Measurements from ENCODE around the gene SH3D19. TPM values are rescaled to one million over a fixed set of nuclear protein-coding genes. Genes with fewer than 3 reads are reported as not detected.

The SH3D19 gene
- total RNA-seq, 1 experiment from 2014 or later = not detected

GRCh38 chr4:151215295-151215694 is 110.1 kb downstream of the SH3D19 start:
- Histone ChIP-seq H3K36me3 (ENCODE audit: insufficient read depth, low read length) (no peaks in the 10 kb centered on the region), H3K9ac (ENCODE audit: low read length) (no peak overlapping the region), H3K27ac (ENCODE audit: low read length) (no peak overlapping the region), H3K27me3 (ENCODE audit: low read length) (no peaks in the 10 kb centered on the region), H3K9me3 (ENCODE audit: low read length) (no peaks in the 10 kb centered on the region), H2AFZ (ENCODE audit: low read length) (no peak overlapping the region), H3K79me2 (ENCODE audit: low read length) (no peaks in the 10 kb centered on the region), H3K4me1 (ENCODE audit: low read length) (no peaks in the 10 kb centered on the region), H4K20me1 (ENCODE audit: insufficient read depth, low read depth, low read length) (no peaks in the 10 kb centered on the region), H3K4me3 (ENCODE audit: low read length) (no peak overlapping the region), H3K4me2 (ENCODE audit: low read depth, low read length, poor library complexity, severe bottlenecking) (no peak overlapping the region), H3K9me2 (replicated peaks; ENCODE audit: insufficient read depth, low read length) (no peaks in the 10 kb centered on the region)
- DNase-seq = no peak

DNA sequence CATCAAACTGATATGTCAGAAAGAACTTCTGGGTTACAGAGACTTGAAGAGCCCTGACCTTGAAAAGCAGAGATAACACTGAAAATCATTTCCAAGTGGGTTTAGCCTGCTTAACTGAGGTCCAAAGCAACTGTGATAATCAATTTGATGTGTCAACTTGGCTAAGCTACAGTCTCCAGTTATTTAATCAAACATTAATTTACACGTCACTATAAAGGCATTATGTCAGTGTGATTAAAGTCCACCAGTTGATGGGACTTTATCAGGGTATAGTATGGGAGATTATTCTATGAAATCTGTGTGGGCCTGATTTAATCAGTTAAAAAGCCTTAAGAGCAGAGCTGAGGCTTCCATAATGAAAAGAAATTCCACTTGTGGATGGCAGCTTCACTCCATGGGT is 117.5 kb downstream of the SH3D19 start:
- DNase-seq = no peak
- no peaks in the 10 kb centered on the region for H3K36me3 ChIP-seq (ENCODE audit: insufficient read depth, low read length)
- no peaks in the 10 kb centered on the region for H3K4me1 ChIP-seq (ENCODE audit: low read length)
- H3K27ac ChIP-seq (ENCODE audit: low read length) = no peak overlapping the region
- no peaks in the 10 kb centered on the region for H3K9me2 ChIP-seq (replicated peaks; ENCODE audit: insufficient read depth, low read length)
- H3K9ac ChIP-seq (ENCODE audit: low read length) = no peak overlapping the region
- no peaks in the 10 kb centered on the region for H3K79me2 ChIP-seq (ENCODE audit: low read length)
- H4K20me1 ChIP-seq (ENCODE audit: insufficient read depth, low read depth, low read length) = no peaks in the 10 kb centered on the region
- no peaks in the 10 kb centered on the region for H3K27me3 ChIP-seq (ENCODE audit: low read length)
- H3K4me2 ChIP-seq (ENCODE audit: low read depth, low read length, poor library complexity, severe bottlenecking) = no peak overlapping the region
- H2AFZ ChIP-seq (ENCODE audit: low read length) = 0 out of 2 replicates have a peak overlapping the region, but pooled peaks have one; percentile 12
- no peaks in the 10 kb centered on the region for H3K9me3 ChIP-seq (ENCODE audit: low read length)
- H3K4me3 ChIP-seq (ENCODE audit: low read length) = no peak overlapping the region

GRCh38 chr4:151207186-151207585 is 118.2 kb downstream of the SH3D19 start:
- Histone ChIP-seq H3K27me3 (ENCODE audit: low read length) (no peaks in the 10 kb centered on the region), H3K36me3 (ENCODE audit: insufficient read depth, low read length) (no peaks in the 10 kb centered on the region), H3K4me1 (ENCODE audit: low read length) (no peaks in the 10 kb centered on the region), H3K9me2 (replicated peaks; ENCODE audit: insufficient read depth, low read length) (no peaks in the 10 kb centered on the region), H3K9ac (ENCODE audit: low read length) (no peak overlapping the region), H3K9me3 (ENCODE audit: low read length) (no peaks in the 10 kb centered on the region), H2AFZ (ENCODE audit: low read length) (0 out of 2 replicates have a peak overlapping the region, but pooled peaks have one; percentile 12), H3K4me3 (ENCODE audit: low read length) (no peak overlapping the region), H3K4me2 (ENCODE audit: low read depth, low read length, poor library complexity, severe bottlenecking) (no peak overlapping the region), H3K79me2 (ENCODE audit: low read length) (no peaks in the 10 kb centered on the region), H3K27ac (ENCODE audit: low read length) (no peak overlapping the region), H4K20me1 (ENCODE audit: insufficient read depth, low read depth, low read length) (no peaks in the 10 kb centered on the region)
- DNase-seq = no peak

DNA sequence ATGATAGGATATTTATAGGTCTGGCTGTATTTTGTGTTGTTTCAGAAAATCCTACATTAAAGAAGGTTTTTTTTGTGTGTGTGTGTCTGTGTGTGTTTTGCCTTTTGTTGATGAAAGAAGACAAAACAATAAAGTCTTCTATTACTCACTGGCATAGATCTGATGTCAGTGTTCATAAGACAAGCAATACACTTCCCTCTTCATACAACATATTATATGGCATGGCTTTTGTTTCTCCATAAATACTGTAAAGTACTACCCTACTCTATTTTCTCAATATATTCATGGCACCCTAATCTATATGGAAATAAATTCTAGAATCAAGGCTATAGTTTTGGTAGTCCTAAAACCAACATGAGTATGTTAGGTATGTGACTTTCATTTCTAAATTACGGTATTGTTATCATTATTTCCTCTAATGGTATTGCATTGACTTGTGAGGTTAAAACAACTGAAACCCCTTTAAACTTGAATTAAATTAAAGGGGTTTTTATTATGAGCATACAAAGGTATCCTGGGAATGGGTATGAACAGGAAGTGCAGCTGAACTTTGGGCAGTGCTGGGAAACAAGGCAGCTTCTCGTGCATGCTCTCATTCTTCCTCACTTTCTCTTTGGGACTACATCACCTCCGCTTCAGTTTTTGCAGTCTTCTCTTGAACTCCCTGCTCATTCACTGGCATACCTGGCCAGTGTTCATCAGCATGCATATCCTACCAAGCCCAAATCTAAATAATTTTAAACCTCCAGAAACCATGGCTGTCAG is 119.0 kb downstream of the SH3D19 start:
- Histone ChIP-seq H3K4me2 (ENCODE audit: low read depth, low read length, poor library complexity, severe bottlenecking) (no peak overlapping the region), H3K9me3 (ENCODE audit: low read length) (no peaks in the 10 kb centered on the region), H3K9ac (ENCODE audit: low read length) (no peak overlapping the region), H3K36me3 (ENCODE audit: insufficient read depth, low read length) (no peaks in the 10 kb centered on the region), H3K27ac (ENCODE audit: low read length) (no peak overlapping the region), H3K79me2 (ENCODE audit: low read length) (no peaks in the 10 kb centered on the region), H3K4me3 (ENCODE audit: low read length) (no peak overlapping the region), H3K4me1 (ENCODE audit: low read length) (no peaks in the 10 kb centered on the region), H3K27me3 (ENCODE audit: low read length) (no peaks in the 10 kb centered on the region), H2AFZ (ENCODE audit: low read length) (no peak overlapping the region), H4K20me1 (ENCODE audit: insufficient read depth, low read depth, low read length) (no peaks in the 10 kb centered on the region), H3K9me2 (replicated peaks; ENCODE audit: insufficient read depth, low read length) (no peaks in the 10 kb centered on the region)
- DNase-seq = no peak

GRCh38 chr4:151205722-151206121 is 119.7 kb downstream of the SH3D19 start:
- no peaks in the 10 kb centered on the region for H3K27me3 ChIP-seq (ENCODE audit: low read length)
- H3K79me2 ChIP-seq (ENCODE audit: low read length) = no peaks in the 10 kb centered on the region
- H2AFZ ChIP-seq (ENCODE audit: low read length) = no peak overlapping the region
- no peaks in the 10 kb centered on the region for H3K4me1 ChIP-seq (ENCODE audit: low read length)
- H3K9me2 ChIP-seq (replicated peaks; ENCODE audit: insufficient read depth, low read length) = no peaks in the 10 kb centered on the region
- no peak overlapping the region for H3K4me2 ChIP-seq (ENCODE audit: low read depth, low read length, poor library complexity, severe bottlenecking)
- H3K27ac ChIP-seq (ENCODE audit: low read length) = no peak overlapping the region
- H3K9ac ChIP-seq (ENCODE audit: low read length) = no peak overlapping the region
- no peaks in the 10 kb centered on the region for H3K36me3 ChIP-seq (ENCODE audit: insufficient read depth, low read length)
- no peaks in the 10 kb centered on the region for H4K20me1 ChIP-seq (ENCODE audit: insufficient read depth, low read depth, low read length)
- H3K9me3 ChIP-seq (ENCODE audit: low read length) = no peaks in the 10 kb centered on the region
- no peak overlapping the region for H3K4me3 ChIP-seq (ENCODE audit: low read length)
- DNase-seq = no peak

GRCh38 chr4:151204925-151205524 is 120.4 kb downstream of the SH3D19 start:
- Histone ChIP-seq H3K4me2 (ENCODE audit: low read depth, low read length, poor library complexity, severe bottlenecking) (no peak overlapping the region), H3K9me3 (ENCODE audit: low read length) (no peaks in the 10 kb centered on the region), H3K79me2 (ENCODE audit: low read length) (no peaks in the 10 kb centered on the region), H4K20me1 (ENCODE audit: insufficient read depth, low read depth, low read length) (no peaks in the 10 kb centered on the region), H3K9ac (ENCODE audit: low read length) (no peak overlapping the region), H3K36me3 (ENCODE audit: insufficient read depth, low read length) (no peaks in the 10 kb centered on the region), H3K4me1 (ENCODE audit: low read length) (no peaks in the 10 kb centered on the region), H3K27ac (ENCODE audit: low read length) (no peak overlapping the region), H3K27me3 (ENCODE audit: low read length) (no peaks in the 10 kb centered on the region), H3K4me3 (ENCODE audit: low read length) (no peak overlapping the region), H2AFZ (ENCODE audit: low read length) (no peak overlapping the region), H3K9me2 (replicated peaks; ENCODE audit: insufficient read depth, low read length) (no peaks in the 10 kb centered on the region)
- DNase-seq = no peak

GRCh38 chr4:151202851-151203455 is 122.5 kb downstream of the SH3D19 start:
- Histone ChIP-seq H3K9me2 (replicated peaks; ENCODE audit: insufficient read depth, low read length) (no peaks in the 10 kb centered on the region), H3K27ac (ENCODE audit: low read length) (no peak overlapping the region), H3K9me3 (ENCODE audit: low read length) (no peaks in the 10 kb centered on the region), H3K4me2 (ENCODE audit: low read depth, low read length, poor library complexity, severe bottlenecking) (no peak overlapping the region), H4K20me1 (ENCODE audit: insufficient read depth, low read depth, low read length) (no peaks in the 10 kb centered on the region), H3K4me1 (ENCODE audit: low read length) (no peaks in the 10 kb centered on the region), H3K9ac (ENCODE audit: low read length) (no peak overlapping the region), H3K36me3 (ENCODE audit: insufficient read depth, low read length) (no peaks in the 10 kb centered on the region), H3K4me3 (ENCODE audit: low read length) (no peak overlapping the region), H3K79me2 (ENCODE audit: low read length) (no peaks in the 10 kb centered on the region), H3K27me3 (ENCODE audit: low read length) (no peaks in the 10 kb centered on the region), H2AFZ (ENCODE audit: low read length) (no peak overlapping the region)
- no peak for DNase-seq

- no peaks in the 10 kb centered on the region for H3K27me3 ChIP-seq (ENCODE audit: low read length)
- DNase-seq = no peak
- H3K4me2 ChIP-seq (ENCODE audit: low read depth, low read length, poor library complexity, severe bottlenecking) = no peak overlapping the region
- H3K4me3 ChIP-seq (ENCODE audit: low read length) = no peak overlapping the region
- H3K9me3 ChIP-seq (ENCODE audit: low read length) = no peaks in the 10 kb centered on the region
- no peaks in the 10 kb centered on the region for H3K4me1 ChIP-seq (ENCODE audit: low read length)
- H3K79me2 ChIP-seq (ENCODE audit: low read length) = no peaks in the 10 kb centered on the region
- H3K9me2 ChIP-seq (replicated peaks; ENCODE audit: insufficient read depth, low read length) = no peaks in the 10 kb centered on the region
- no peak overlapping the region for H3K9ac ChIP-seq (ENCODE audit: low read length)
- H3K27ac ChIP-seq (ENCODE audit: low read length) = no peak overlapping the region
- H2AFZ ChIP-seq (ENCODE audit: low read length) = no peak overlapping the region
- H4K20me1 ChIP-seq (ENCODE audit: insufficient read depth, low read depth, low read length) = no peaks in the 10 kb centered on the region
- no peaks in the 10 kb centered on the region for H3K36me3 ChIP-seq (ENCODE audit: insufficient read depth, low read length)
Measured at GRCh38 chr4:151202381-151202780, 123.0 kb downstream of the SH3D19 start.

Data from Karpas-422 (cell line).